Aorta (tissue), 5 donors: ENCODE results near the gene CCDC102B. TPM values are rescaled to one million over a fixed set of nuclear protein-coding genes. Genes with fewer than 3 reads are reported as not detected.

Experiments
- ATAC-seq: fragments of 200-7000 bp; cut with Tn5 transposase; one replicate; pipeline ENCODE4 v1.9.1; 2022; ENCODE audit warnings: moderate library complexity; ENCODE audit not compliant: low FRiP score
- DNase-seq, 2 donors: peaks; one replicate each; pipeline ENCODE4 v3.0.0-alpha.2; 2020
- H3K27ac ChIP-seq, 2 donors: one replicate each; pipeline ENCODE4 v1.5.1; 2013; ENCODE audit warnings: low read length in 2 of 2, mild to moderate bottlenecking in 2 of 2, moderate library complexity in 2 of 2, control low read depth in 1 of 2, inconsistent platforms in 1 of 2, low read depth in 1 of 2
- H3K27me3 ChIP-seq, 2 donors: one replicate each; pipeline ENCODE4 v1.6.1; 2013; ENCODE audit warnings: control low read depth in 1 of 2, low read length in 1 of 2, mild to moderate bottlenecking in 1 of 2, moderate library complexity in 1 of 2; ENCODE audit not compliant: insufficient read depth in 2 of 2, control insufficient read depth in 1 of 2
- H3K36me3 ChIP-seq, 2 donors: one replicate each; pipeline ENCODE4 v1.6.1; 2013; ENCODE audit warnings: control low read depth in 1 of 2, low read length in 1 of 2, mild to moderate bottlenecking in 1 of 2; ENCODE audit not compliant: insufficient read depth in 2 of 2, control insufficient read depth in 1 of 2
- H3K4me1 ChIP-seq, 2 donors: one replicate each; pipeline ENCODE4 v1.6.1; 2013; ENCODE audit warnings: low read length in 2 of 2, control low read depth in 1 of 2, mild to moderate bottlenecking in 1 of 2, moderate library complexity in 1 of 2; ENCODE audit not compliant: insufficient read depth in 2 of 2, control insufficient read depth in 1 of 2
- H3K4me3 ChIP-seq, 2 donors: one replicate each; pipeline ENCODE4 v1.5.1; 2013; ENCODE audit warnings: low read length in 2 of 2, control low read depth in 1 of 2, mild to moderate bottlenecking in 1 of 2
- H3K9me3 ChIP-seq: one replicate; pipeline ENCODE4 v1.6.1; 2013; ENCODE audit warnings: mild to moderate bottlenecking, low read length; ENCODE audit not compliant: control insufficient read depth
- WGBS, 2 donors: extraction: QIAGEN DNeasy Blood & Tissue Kit; methylation state at CpG; one replicate each; pipeline ENCODE4 v1.1.7; 2013; 5-methylcytosine and 5-hydroxymethylcytosine counted together
- intact Hi-C, 2 donors: fragments of 100-400 bp; cut with DNase I; formaldehyde crosslinking; loops; one replicate each; pipeline versions ENCODE4 v1.14.2 to v1.15.0; 2022
- polyA plus RNA-seq, 2 donors: library from polyadenylated mRNA; stranded (reverse); fragments of 200-250 nt; gene quantifications; one replicate each; pipeline ENCODE4 v1.2.3, GENCODE V29; 2013
- total RNA-seq, 2 donors: library from RNA; stranded (reverse); fragmentation: NEBNext Ultra II Directional; extraction: Animal tissue kit (Norgen Biotek cat#: 25700); gene quantifications; one replicate each; pipeline ENCODE4 v1.2.1, GENCODE V29; 2021
- donor health status: healthy with polysubstance abuse.
- donor health status: Bipolar disorder and iron deficiency.
- donor health status: DM: no; HTN: no; CAD: no.
- donor health status: DM: no; HTN: no; CAD: no.
- donor health status: DM: yes; HTN: yes; CAD: no.

CCDC102B gene
- total and polyA plus RNA-seq, 4 donors, result 7.6 to 30.1 (median 12.2) TPM

- no peaks in the 10 kb centered on the region for H3K9me3 ChIP-seq
- no peaks in the 10 kb centered on the region for H3K4me1 ChIP-seq
- WGBS, 2 donors, result 39 to 42% methylated on average over 7 of the region's 7 CpGs
- H3K27me3 ChIP-seq, result no peaks in the 10 kb centered on the region
- H3K36me3 ChIP-seq, result no peaks in the 10 kb centered on the region
- H3K4me3 ChIP-seq, result no peak overlapping the region
- intact Hi-C loops, result loop anchor here in 1 of 2 donors (10.0 kb wide), 1 partner anchor 1244 kb away; no protein-coding TSS in a partner anchor
- H3K27ac ChIP-seq, result no peak overlapping the region
- peak in 1 of 2 donors; percentile 48 for DNase-seq
- ATAC-seq, result peak; percentile 50
These were observed 42.8 kb downstream of the CCDC102B start for GRCh38 chr18:68840554-68841263.

GRCh38 chr18:68841301-68841700 lies 43.4 kb downstream of the CCDC102B start:
- intact Hi-C loops, result loop anchor here in 1 of 2 donors (10.0 kb wide), 1 partner anchor 1244 kb away; no protein-coding TSS in a partner anchor
- Histone ChIP-seq H3K9me3 (no peaks in the 10 kb centered on the region), H3K4me3 (no peak overlapping the region), H3K36me3 (no peaks in the 10 kb centered on the region), H3K27ac (no peak overlapping the region), H3K27me3 (no peaks in the 10 kb centered on the region), H3K4me1 (no peaks in the 10 kb centered on the region)
- no peak for ATAC-seq
- no peak for DNase-seq

- intact Hi-C loops, result loop anchor here in 1 of 2 donors (10.0 kb wide), 1 partner anchor 1242 kb away; no protein-coding TSS in a partner anchor
- 90 to 91% methylated on average over 2 of the region's 2 CpGs for WGBS, 2 donors
These were observed 45.1 kb downstream of the CCDC102B start for GRCh38 chr18:68842951-68843350.

GRCh38 chr18:68843473-68844089 lies 45.7 kb downstream of the CCDC102B start:
- Histone ChIP-seq H3K27me3 (no peaks in the 10 kb centered on the region), H3K9me3 (no peaks in the 10 kb centered on the region), H3K4me1 (no peaks in the 10 kb centered on the region), H3K36me3 (no peaks in the 10 kb centered on the region), H3K4me3 (no peak overlapping the region), H3K27ac (no peak overlapping the region)
- DNase-seq (no peak), ATAC-seq (no peak)
- 46 to 70% methylated on average over 2 of the region's 2 CpGs for WGBS, 2 donors
- intact Hi-C loops, result loop anchor here in 1 of 2 donors (10.0 kb wide), 1 partner anchor 1241 kb away; no protein-coding TSS in a partner anchor

More at GRCh38 chr18:68842951-68843350, 45.1 kb downstream of the CCDC102B start:
- DNase-seq (no peak), ATAC-seq (no peak)
- Histone ChIP-seq H3K9me3 (no peaks in the 10 kb centered on the region), H3K4me3 (no peak overlapping the region), H3K27me3 (no peaks in the 10 kb centered on the region), H3K36me3 (no peaks in the 10 kb centered on the region), H3K27ac (no peak overlapping the region), H3K4me1 (no peaks in the 10 kb centered on the region)

GRCh38 chr18:68847219-68847837 lies 49.4 kb downstream of the CCDC102B start:
- H3K27ac ChIP-seq, result no peak overlapping the region
- H3K27me3 ChIP-seq, result no peaks in the 10 kb centered on the region
- no peak for ATAC-seq
- no peaks in the 10 kb centered on the region for H3K36me3 ChIP-seq
- intact Hi-C loops, result loop anchor here in 1 of 2 donors (10.0 kb wide), 1 partner anchor 1237 kb away; no protein-coding TSS in a partner anchor
- 30 to 36% methylated on average over 3 of the region's 3 CpGs for WGBS, 2 donors
- DNase-seq, result no peak
- no peaks in the 10 kb centered on the region for H3K4me1 ChIP-seq
- H3K4me3 ChIP-seq, result no peak overlapping the region
- H3K9me3 ChIP-seq, result no peaks in the 10 kb centered on the region

- no peaks in the 10 kb centered on the region for H3K27me3 ChIP-seq
- ATAC-seq (no peak), DNase-seq (no peak)
- no peaks in the 10 kb centered on the region for H3K9me3 ChIP-seq
- 61 to 77% methylated on average over 1 of the region's 1 CpG for WGBS, 2 donors
- H3K27ac ChIP-seq, result no peak overlapping the region
- no peaks in the 10 kb centered on the region for H3K36me3 ChIP-seq
- intact Hi-C loops, result loop anchor here in 1 of 2 donors (10.0 kb wide), 1 partner anchor 1237 kb away; no protein-coding TSS in a partner anchor
- no peak overlapping the region for H3K4me3 ChIP-seq
- no peaks in the 10 kb centered on the region for H3K4me1 ChIP-seq
These were observed 50.4 kb downstream of the CCDC102B start for GRCh38 chr18:68848242-68848641.

- intact Hi-C loops, result no loop called here
- no peaks in the 10 kb centered on the region for H3K36me3 ChIP-seq
- H3K27me3 ChIP-seq, result no peaks in the 10 kb centered on the region
- ATAC-seq (no peak), DNase-seq (no peak)
- H3K27ac ChIP-seq, result no peak overlapping the region
- H3K4me1 ChIP-seq, result no peaks in the 10 kb centered on the region
- H3K9me3 ChIP-seq, result no peaks in the 10 kb centered on the region
- 73 to 76% methylated on average over 4 of the region's 4 CpGs for WGBS, 2 donors
- no peak overlapping the region for H3K4me3 ChIP-seq
These were observed 57.0 kb downstream of the CCDC102B start for GRCh38 chr18:68854786-68855391.

- no peaks in the 10 kb centered on the region for H3K9me3 ChIP-seq
- H3K4me1 ChIP-seq, result no peaks in the 10 kb centered on the region
- ATAC-seq (no peak), DNase-seq (no peak)
- H3K4me3 ChIP-seq, result no peak overlapping the region
- H3K36me3 ChIP-seq, result no peaks in the 10 kb centered on the region
- H3K27me3 ChIP-seq, result no peaks in the 10 kb centered on the region
- H3K27ac ChIP-seq, result no peak overlapping the region
- intact Hi-C loops, result no loop called here
These were observed 57.6 kb downstream of the CCDC102B start for GRCh38 chr18:68855491-68855890.
